Erythroblast (primary cell): ENCODE data around the gene STX2.

Experiments used
- GATA1 ChIP-seq: IDR thresholded peaks from 2 replicates; pipeline ENCODE4 v1.6.1; 2011; ENCODE audit warnings: low read depth, mild to moderate bottlenecking, control low read depth, low read length, moderate library complexity
- POLR2A ChIP-seq: IDR thresholded peaks from 2 replicates; pipeline ENCODE4 v1.6.1; 2011; ENCODE audit warnings: mild to moderate bottlenecking, low read length

DNA sequence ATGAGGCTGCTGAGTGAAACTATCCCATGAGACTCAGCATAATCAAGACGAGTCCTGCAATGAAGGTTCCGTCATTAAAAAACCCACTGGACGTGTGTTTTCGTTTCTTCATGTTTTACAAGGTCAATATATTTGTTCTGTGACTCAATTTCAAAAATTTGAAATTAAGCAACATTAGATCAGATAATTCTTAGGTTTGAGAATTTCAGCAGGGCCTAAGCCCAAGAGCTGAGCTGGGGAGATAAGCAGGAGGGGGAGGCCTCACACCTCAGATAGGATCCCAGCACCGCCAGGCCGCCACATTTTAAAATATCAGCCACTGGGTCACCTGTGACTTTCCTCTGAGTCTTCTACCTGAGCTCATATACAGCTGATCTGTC, 13.3 kb downstream of the STX2 start:
- no peak for TF ChIP-seq POLR2A
- TF ChIP-seq GATA1: no peak
